IMR-90 (cell line): ENCODE results near the gene PDK3. TPM values are rescaled to one million over a fixed set of nuclear protein-coding genes. Genes with fewer than 3 reads are reported as not detected.

Experiments used
- ATAC-seq: fragments of 200-7000 bp; cut with Tn5 transposase; 2 replicates; pipeline ENCODE4 v1.9.1; 2020; ENCODE audit warnings: low read depth, mild to moderate bottlenecking, moderate library complexity
- BruUV-seq: library from RNA; stranded (reverse); fragments of 400-500 nt; replicated peaks from 2 replicates; lab custom pipeline; 2021; lab: Mats Ljungman, UMichigan
- CTCF ChIA-PET: fragments of 300-600 bp; formaldehyde crosslinking; extraction: SDS; loops from one replicate; lab custom pipeline; 2021; ENCODE audit warnings: antibody characterized with exemption; lab: Yijun Ruan, JAX
- POLR2A ChIA-PET: fragments of 300-600 bp; sonication (Branson Sonifier 250); formaldehyde crosslinking; loops from one replicate; lab custom pipeline; 2022; ENCODE audit warnings: antibody characterized with exemption; ENCODE audit not compliant: unreplicated experiment; lab: Charles Lee
- DNase-seq: peaks from one replicate; pipeline ENCODE4 v3.0.0; 2013
- H2AFZ ChIP-seq: replicated peaks from 2 replicates; pipeline ENCODE3; 2013; ENCODE audit warnings: low read length, mild to moderate bottlenecking; ENCODE audit not compliant: poor library complexity
- H2AK5ac ChIP-seq: 2 replicates; pipeline ENCODE4 v1.6.1; 2013; ENCODE audit warnings: low read depth, low read length, inconsistent platforms
- H2AK9ac ChIP-seq: replicated peaks from 2 replicates; pipeline ENCODE3; 2013; ENCODE audit warnings: mild to moderate bottlenecking, low read depth, low read length, moderate library complexity; ENCODE audit not compliant: poor library complexity
- H2BK120ac ChIP-seq: 2 replicates; pipeline ENCODE4 v1.6.1; 2013; ENCODE audit warnings: low read depth, low read length, inconsistent platforms
- H2BK15ac ChIP-seq: 3 replicates; pipeline ENCODE4 v1.6.1; 2013; ENCODE audit warnings: low read depth, low read length, inconsistent platforms
- H2BK20ac ChIP-seq: 2 replicates; pipeline ENCODE4 v1.6.1; 2013; ENCODE audit warnings: low read depth, mild to moderate bottlenecking, inconsistent platforms, low read length, moderate library complexity
- H2BK5ac ChIP-seq: 2 replicates; pipeline ENCODE4 v1.6.1; 2013; ENCODE audit warnings: mild to moderate bottlenecking, low read depth, low read length, inconsistent platforms; ENCODE audit not compliant: poor library complexity, severe bottlenecking
- H3K14ac ChIP-seq: replicated peaks from 2 replicates; pipeline ENCODE4 v1.6.1; 2013; ENCODE audit warnings: low read depth, low read length, inconsistent platforms
- H3K18ac ChIP-seq: 2 replicates; pipeline ENCODE4 v1.6.1; 2013; ENCODE audit warnings: low read depth, low read length, control low read depth
- H3K23ac ChIP-seq: 2 replicates; pipeline ENCODE4 v1.6.1; 2013; ENCODE audit warnings: low read depth, low read length, inconsistent platforms
- H3K27ac ChIP-seq: 2 replicates; pipeline ENCODE4 v1.5.1; 2013; ENCODE audit warnings: mild to moderate bottlenecking, control low read depth, low read length; ENCODE audit not compliant: insufficient read depth
- H3K27me3 ChIP-seq: 2 replicates; pipeline ENCODE4 v1.6.1; 2013; ENCODE audit warnings: low read length; ENCODE audit not compliant: control insufficient read depth, insufficient read depth
- H3K36me3 ChIP-seq: 2 replicates; pipeline ENCODE4 v1.6.1; 2013; ENCODE audit warnings: low read length, mixed read lengths; ENCODE audit not compliant: control insufficient read depth, insufficient read depth
- H3K4ac ChIP-seq: 2 replicates; pipeline ENCODE4 v1.6.1; 2013; ENCODE audit warnings: low read depth, low read length, inconsistent platforms
- H3K4me1 ChIP-seq: 2 replicates; pipeline ENCODE4 v1.6.1; 2013; ENCODE audit warnings: low read length, mixed read lengths; ENCODE audit not compliant: control insufficient read depth, insufficient read depth
- H3K4me2 ChIP-seq: 2 replicates; pipeline ENCODE4 v1.6.1; 2013; ENCODE audit warnings: low read depth, mild to moderate bottlenecking, control low read depth, low read length, moderate library complexity
- H3K4me3 ChIP-seq: 2 replicates; pipeline ENCODE4 v1.5.1; 2013; ENCODE audit warnings: low read depth, mild to moderate bottlenecking, control low read depth, low read length, moderate library complexity; ENCODE audit not compliant: insufficient read depth
- H3K56ac ChIP-seq: 2 replicates; pipeline ENCODE4 v1.6.1; 2013; ENCODE audit warnings: low read length, inconsistent platforms; ENCODE audit not compliant: insufficient read depth; ENCODE audit errors: extremely low read depth
- H3K79me1 ChIP-seq, 2 experiments: 2 replicates each; pipeline ENCODE4 v1.6.1; 2013; ENCODE audit warnings: low read length in 2 of 2, inconsistent platforms in 1 of 2, low read depth in 1 of 2
- H3K9ac ChIP-seq: 2 replicates; pipeline ENCODE4 v1.6.1; 2013; ENCODE audit warnings: low read depth, low read length, control low read depth
- H3K9me1 ChIP-seq: 2 replicates; pipeline ENCODE4 v1.6.1; 2013; ENCODE audit warnings: low read length, inconsistent platforms; ENCODE audit not compliant: insufficient read depth
- H3K9me3 ChIP-seq: 2 replicates; pipeline ENCODE4 v1.6.1; 2013; ENCODE audit warnings: low read length; ENCODE audit not compliant: control insufficient read depth, insufficient read depth
- H4K20me1 ChIP-seq: 2 replicates; pipeline ENCODE4 v1.6.1; 2013; ENCODE audit warnings: low read length, inconsistent platforms; ENCODE audit not compliant: insufficient read depth
- H4K5ac ChIP-seq: 2 replicates; pipeline ENCODE4 v1.6.1; 2013; ENCODE audit warnings: mild to moderate bottlenecking, low read depth, low read length, control low read depth
- H4K8ac ChIP-seq, 2 experiments: 2 replicates each; pipeline ENCODE4 v1.6.1; 2013; ENCODE audit warnings: low read depth in 2 of 2, low read length in 2 of 2, control low read depth in 1 of 2, inconsistent platforms in 1 of 2
- H4K91ac ChIP-seq: 2 replicates; pipeline ENCODE4 v1.6.1; 2013; ENCODE audit warnings: low read depth, low read length, inconsistent platforms; ENCODE audit not compliant: insufficient read depth
- BHLHE40 ChIP-seq: fragments of 150-350 bp; IDR thresholded peaks from 2 replicates; pipeline ENCODE4 v1.6.1; 2016; ENCODE audit warnings: mild to moderate bottlenecking, low read depth, low read length
- CEBPB ChIP-seq: IDR thresholded peaks from 2 replicates; pipeline ENCODE4 v1.6.1; 2012; ENCODE audit warnings: low read depth, low read length, improper control_type of control experiment
- CHD1 ChIP-seq: IDR thresholded peaks from 2 replicates; pipeline ENCODE4 v1.6.1; 2012; ENCODE audit warnings: low read depth, low read length, improper control_type of control experiment
- MAFK ChIP-seq: IDR thresholded peaks from 2 replicates; pipeline ENCODE4 v1.6.1; 2012; ENCODE audit warnings: low read depth, low read length, improper control_type of control experiment
- NFE2L2 ChIP-seq: fragments of 150-350 bp; IDR thresholded peaks from 2 replicates; pipeline ENCODE4 v1.6.1; 2016; ENCODE audit warnings: low read depth, mild to moderate bottlenecking, low read length
- RAD21 ChIP-seq: IDR thresholded peaks from 2 replicates; pipeline ENCODE4 v1.6.1; 2012; ENCODE audit warnings: low read length, improper control_type of control experiment
- RCOR1 ChIP-seq: IDR thresholded peaks from 2 replicates; pipeline ENCODE4 v1.6.1; 2012; ENCODE audit warnings: mild to moderate bottlenecking, low read length, improper control_type of control experiment; ENCODE audit not compliant: insufficient replicate concordance
- RFX5 ChIP-seq: IDR thresholded peaks from 2 replicates; pipeline ENCODE4 v1.8.0; 2012; ENCODE audit warnings: low read depth, mild to moderate bottlenecking, low read length, moderate library complexity
- WGBS, 2 experiments: methylation state at CpG; one replicate each; pipeline versions ENCODE4 v1.1.5 to v1.1.7; 2013; ENCODE audit warnings: missing lambda C conversion rate in 2 of 2; ENCODE audit not compliant: insufficient read length in 1 of 2; ENCODE audit errors: extremely low coverage in 2 of 2; 5-methylcytosine and 5-hydroxymethylcytosine counted together
- dilution Hi-C: fragments of 300-500 bp; cut with HindIII; formaldehyde crosslinking; loops from one replicate; pipeline ENCODE4 v1.14.3; 2018; ENCODE audit warnings: low sequenced_read_pairs; ENCODE audit not compliant: unreplicated experiment
- in situ Hi-C: fragments of 300-500 bp; cut with MboI; formaldehyde crosslinking; loops from 3 replicates; pipeline ENCODE4 v1.14.3; 2019; ENCODE audit warnings: low sequenced_read_pairs, inconsistent platforms, mixed read lengths
- intact Hi-C: fragments of 100-400 bp; cut with micrococcal nuclease; formaldehyde crosslinking; loops from 2 replicates; pipeline ENCODE4 v1.10.0; 2022
- polyA plus RNA-seq, 3 experiments: library from polyadenylated mRNA; depleted of rRNA; stranded (reverse); fragments of >200 nt; gene quantifications; 2 replicates each; pipeline ENCODE4 v1.2.3, GENCODE V29; 2012; ENCODE audit warnings: low replicate concordance in 1 of 3
- total RNA-seq: library from RNA; depleted of rRNA; stranded (reverse); fragments of >200 nt; gene quantifications from 2 replicates; pipeline ENCODE4 v1.2.3, GENCODE V29; 2012
- TF ChIP-seq, protein P1 (sequence below): fragments of 150-350 bp; IDR thresholded peaks from 2 replicates; pipeline ENCODE4 v1.6.1; 2016; ENCODE audit warnings: low read depth, mild to moderate bottlenecking, low read length, moderate library complexity, borderline replicate concordance
- TF ChIP-seq, protein P2 (sequence below): conservative IDR thresholded peaks from 2 replicates; pipeline ENCODE4 v1.5.1; 2012; ENCODE audit warnings: mild to moderate bottlenecking, low read depth, low read length, improper control_type of control experiment
- TF ChIP-seq, protein P3 (sequence below): fragments of 150-350 bp; IDR thresholded peaks from 2 replicates; pipeline ENCODE4 v1.6.1; 2017; ENCODE audit warnings: mild to moderate bottlenecking, antibody characterized with exemption, low read length, low read depth

Gene PDK3
- total and polyA plus RNA-seq, 2 of the 4 experiments (the other 2 are of a cell fraction), result 2.3 to 4.8 TPM

DNA sequence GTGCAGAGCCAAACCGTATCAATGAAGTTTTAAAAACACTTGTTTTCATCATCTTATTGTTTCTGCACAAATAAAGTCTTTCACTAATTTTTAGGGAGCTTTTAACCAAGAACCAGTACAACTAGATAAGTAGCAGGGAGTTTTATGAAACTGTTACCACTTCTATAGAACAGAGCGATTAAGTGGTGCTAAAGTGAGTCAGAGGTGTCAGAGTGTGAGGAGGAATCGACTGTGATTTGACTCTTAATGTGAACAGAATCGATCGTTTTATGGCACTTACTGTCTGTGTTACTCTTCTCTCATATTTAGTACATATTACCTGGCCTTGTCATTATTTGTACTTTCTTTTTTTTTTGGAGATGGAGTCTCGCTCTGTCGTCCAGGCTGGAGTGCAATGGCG lies 43.3 kb downstream of the PDK3 start:
- H2BK5ac ChIP-seq, result no peak overlapping the region
- no peak overlapping the region for H2AFZ ChIP-seq
- H4K91ac ChIP-seq, result no peak overlapping the region
- no peak overlapping the region for H2AK5ac ChIP-seq
- no peak overlapping the region for H3K4me3 ChIP-seq
- in situ Hi-C loops (loop anchor here (10.0 kb wide), 1 partner anchor 244 kb away; no protein-coding TSS in a partner anchor), dilution Hi-C loops (no loop called here), intact Hi-C loops (no loop called here)
- H3K18ac ChIP-seq, result no peak overlapping the region
- H3K9me3 ChIP-seq, result no peaks in the 10 kb centered on the region
- H2BK15ac ChIP-seq, result no peak overlapping the region
- no peaks in the 10 kb centered on the region for H3K79me1 ChIP-seq
- no peak overlapping the region for H3K14ac ChIP-seq
- no peak for ATAC-seq
- H3K9ac ChIP-seq, result no peak overlapping the region
- no peak overlapping the region for H4K8ac ChIP-seq
- no TSS peak for BruUV-seq
- no peaks in the 10 kb centered on the region for H3K36me3 ChIP-seq
- H2BK120ac ChIP-seq, result no peak overlapping the region
- POLR2A ChIA-PET, result no interaction called here
- peaks cover 2% of the 10 kb centered on the region; the same call in 1 of the 2 replicates for H3K27me3 ChIP-seq
- TF ChIP-seq RFX5, result no peak
- no peak for TF ChIP-seq NFE2L2
- TF ChIP-seq, protein P1, sequence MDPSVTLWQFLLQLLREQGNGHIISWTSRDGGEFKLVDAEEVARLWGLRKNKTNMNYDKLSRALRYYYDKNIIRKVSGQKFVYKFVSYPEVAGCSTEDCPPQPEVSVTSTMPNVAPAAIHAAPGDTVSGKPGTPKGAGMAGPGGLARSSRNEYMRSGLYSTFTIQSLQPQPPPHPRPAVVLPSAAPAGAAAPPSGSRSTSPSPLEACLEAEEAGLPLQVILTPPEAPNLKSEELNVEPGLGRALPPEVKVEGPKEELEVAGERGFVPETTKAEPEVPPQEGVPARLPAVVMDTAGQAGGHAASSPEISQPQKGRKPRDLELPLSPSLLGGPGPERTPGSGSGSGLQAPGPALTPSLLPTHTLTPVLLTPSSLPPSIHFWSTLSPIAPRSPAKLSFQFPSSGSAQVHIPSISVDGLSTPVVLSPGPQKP, result no peak
- no peak for TF ChIP-seq CEBPB
- TF ChIP-seq RCOR1, result no peak
- TF ChIP-seq, protein P2, sequence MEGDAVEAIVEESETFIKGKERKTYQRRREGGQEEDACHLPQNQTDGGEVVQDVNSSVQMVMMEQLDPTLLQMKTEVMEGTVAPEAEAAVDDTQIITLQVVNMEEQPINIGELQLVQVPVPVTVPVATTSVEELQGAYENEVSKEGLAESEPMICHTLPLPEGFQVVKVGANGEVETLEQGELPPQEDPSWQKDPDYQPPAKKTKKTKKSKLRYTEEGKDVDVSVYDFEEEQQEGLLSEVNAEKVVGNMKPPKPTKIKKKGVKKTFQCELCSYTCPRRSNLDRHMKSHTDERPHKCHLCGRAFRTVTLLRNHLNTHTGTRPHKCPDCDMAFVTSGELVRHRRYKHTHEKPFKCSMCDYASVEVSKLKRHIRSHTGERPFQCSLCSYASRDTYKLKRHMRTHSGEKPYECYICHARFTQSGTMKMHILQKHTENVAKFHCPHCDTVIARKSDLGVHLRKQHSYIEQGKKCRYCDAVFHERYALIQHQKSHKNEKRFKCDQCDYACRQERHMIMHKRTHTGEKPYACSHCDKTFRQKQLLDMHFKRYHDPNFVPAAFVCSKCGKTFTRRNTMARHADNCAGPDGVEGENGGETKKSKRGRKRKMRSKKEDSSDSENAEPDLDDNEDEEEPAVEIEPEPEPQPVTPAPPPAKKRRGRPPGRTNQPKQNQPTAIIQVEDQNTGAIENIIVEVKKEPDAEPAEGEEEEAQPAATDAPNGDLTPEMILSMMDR, result no peak
- TF ChIP-seq, protein P3, sequence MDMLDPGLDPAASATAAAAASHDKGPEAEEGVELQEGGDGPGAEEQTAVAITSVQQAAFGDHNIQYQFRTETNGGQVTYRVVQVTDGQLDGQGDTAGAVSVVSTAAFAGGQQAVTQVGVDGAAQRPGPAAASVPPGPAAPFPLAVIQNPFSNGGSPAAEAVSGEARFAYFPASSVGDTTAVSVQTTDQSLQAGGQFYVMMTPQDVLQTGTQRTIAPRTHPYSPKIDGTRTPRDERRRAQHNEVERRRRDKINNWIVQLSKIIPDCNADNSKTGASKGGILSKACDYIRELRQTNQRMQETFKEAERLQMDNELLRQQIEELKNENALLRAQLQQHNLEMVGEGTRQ, result no peak
- TF ChIP-seq RAD21, result no peak
- TF ChIP-seq MAFK, result no peak
- no peak for TF ChIP-seq BHLHE40
- no peak for TF ChIP-seq CHD1
- H3K27ac ChIP-seq, result no peak overlapping the region
- no peak for DNase-seq
- H2AK9ac ChIP-seq, result no peak overlapping the region
- peaks cover 1% of the 10 kb centered on the region; the same call in 1 of the 2 replicates for H3K4me1 ChIP-seq
- H3K56ac ChIP-seq, result no peak overlapping the region
- no peak overlapping the region for H3K4ac ChIP-seq
- H3K23ac ChIP-seq, result no peak overlapping the region
- no peak overlapping the region for H2BK20ac ChIP-seq
- H3K4me2 ChIP-seq, result no peak overlapping the region
- no peaks in the 10 kb centered on the region for H4K20me1 ChIP-seq
- no peak overlapping the region for H4K5ac ChIP-seq
- CTCF ChIA-PET, result no interaction called here
- no peaks in the 10 kb centered on the region for H3K9me1 ChIP-seq
- WGBS, 2 experiments, result no CpG with 5 or more reads among the region's 8 CpGs
